PC-3 (cell line): Measurements from ENCODE around the gene CYTH4. TPM values are rescaled to one million over a fixed set of nuclear protein-coding genes. Genes with fewer than 3 reads are reported as not detected.

ENCODE experiments used
- ATAC-seq: fragments of 200-7000 bp; cut with Tn5 transposase; 2 replicates; pipeline ENCODE4 v1.9.1; 2020; ENCODE audit warnings: mild to moderate bottlenecking, moderate library complexity
- BruUV-seq: library from RNA; stranded (reverse); fragments of 400-500 nt; replicated peaks from 2 replicates; lab custom pipeline; 2021; lab: Mats Ljungman, UMichigan
- CTCF ChIA-PET: fragments of 300-600 bp; sonication (Branson Sonifier 250); formaldehyde crosslinking; loops from one replicate; lab custom pipeline; 2022; ENCODE audit warnings: antibody characterized with exemption; lab: Charles Lee
- POLR2A ChIA-PET: fragments of 300-600 bp; sonication (Branson Sonifier 250); formaldehyde crosslinking; loops from one replicate; lab custom pipeline; 2022; ENCODE audit warnings: antibody characterized with exemption; ENCODE audit not compliant: unreplicated experiment; lab: Charles Lee
- DNase-seq: peaks from one replicate; pipeline ENCODE4 v3.0.0-alpha.2; 2015
- H2AFZ ChIP-seq: fragments of 300-600 bp; sonication (generic); 2 replicates; pipeline ENCODE4 v1.6.0; 2016; ENCODE audit warnings: antibody characterized with exemption, low read length
- H3F3A ChIP-seq: fragments of 300-600 bp; sonication (generic); one replicate; pipeline ENCODE4 v1.6.0; 2017; ENCODE audit warnings: antibody characterized with exemption, low read length, control low read depth, mild to moderate bottlenecking; ENCODE audit not compliant: unreplicated experiment
- H3K27ac ChIP-seq: fragments of 300-600 bp; sonication (generic); 2 replicates; pipeline ENCODE4 v1.5.1; 2016; ENCODE audit warnings: mild to moderate bottlenecking, low read length
- H3K27me3 ChIP-seq: fragments of 300-600 bp; sonication (generic); 2 replicates; pipeline ENCODE4 v1.6.1; 2016; ENCODE audit warnings: low read length, mixed read lengths
- H3K36me3 ChIP-seq: fragments of 300-600 bp; sonication (generic); 2 replicates; pipeline ENCODE4 v1.6.1; 2016; ENCODE audit warnings: low read depth, mixed run types, low read length, mixed read lengths
- H3K4me1 ChIP-seq: fragments of 300-600 bp; sonication (generic); 2 replicates; pipeline ENCODE4 v1.5.1; 2016; ENCODE audit warnings: low read length; ENCODE audit not compliant: insufficient read depth
- H3K4me2 ChIP-seq: fragments of 300-600 bp; sonication (generic); 2 replicates; pipeline ENCODE4 v1.6.0; 2016; ENCODE audit warnings: low read length
- H3K4me3 ChIP-seq: fragments of 300-600 bp; sonication (generic); 2 replicates; pipeline ENCODE4 v1.5.1; 2016; ENCODE audit warnings: mild to moderate bottlenecking, low read length, mixed read lengths
- H3K79me2 ChIP-seq: fragments of 300-600 bp; sonication (generic); 2 replicates; pipeline ENCODE4 v1.6.1; 2017; ENCODE audit warnings: low read length, mixed read lengths
- H3K9ac ChIP-seq: fragments of 300-600 bp; sonication (generic); 2 replicates; pipeline ENCODE4 v1.6.0; 2016; ENCODE audit warnings: mild to moderate bottlenecking, low read length
- H3K9me2 ChIP-seq: fragments of 300-600 bp; sonication (generic); replicated peaks from 2 replicates; pipeline ENCODE4 v1.6.1; 2016; ENCODE audit warnings: mixed run types, low read length, mixed read lengths
- H3K9me3 ChIP-seq: fragments of 300-600 bp; sonication (generic); 2 replicates; pipeline ENCODE4 v1.6.1; 2016; ENCODE audit warnings: low read length, mixed read lengths
- H4K20me1 ChIP-seq: fragments of 300-600 bp; sonication (generic); 2 replicates; pipeline ENCODE4 v1.6.1; 2016; ENCODE audit warnings: low read length, mixed read lengths
- EZH2 ChIP-seq: fragments of 300-600 bp; sonication (generic); IDR thresholded peaks from one replicate; pipeline ENCODE4 v1.6.1; 2017; ENCODE audit warnings: antibody characterized with exemption, mild to moderate bottlenecking, low read length; ENCODE audit not compliant: unreplicated experiment
- EZH2phosphoT487 ChIP-seq: fragments of 300-600 bp; sonication (generic); IDR thresholded peaks from 2 replicates; pipeline ENCODE4 v1.6.1; 2018; ENCODE audit warnings: mild to moderate bottlenecking, antibody characterized with exemption, low read length, borderline replicate concordance
- intact Hi-C: fragments of 100-400 bp; cut with micrococcal nuclease; formaldehyde crosslinking; loops from 2 replicates; pipeline ENCODE4 v1.9.0; 2023
- total RNA-seq: library from RNA; depleted of rRNA; stranded (reverse); fragments of >200 nt; gene quantifications from 2 replicates; pipeline ENCODE4 v1.2.3, GENCODE V29; 2014
- TF ChIP-seq, protein P1 (sequence below): fragments of 300-600 bp; sonication (generic); conservative IDR thresholded peaks from 2 replicates; pipeline ENCODE4 v1.5.1; 2017; ENCODE audit warnings: antibody characterized with exemption, low read depth, mild to moderate bottlenecking, low read length

CYTH4 gene
- total RNA-seq, 1 experiment from 2014 or later: 1.9 TPM

GRCh38 chr22:37303821-37304274 lies 21.5 kb downstream of the CYTH4 start:
- Histone ChIP-seq H2AFZ (no peak overlapping the region), H3K27me3 (no peaks in the 10 kb centered on the region), H3K4me1 (peaks cover 57% of the 10 kb centered on the region), H3K36me3 (no peaks in the 10 kb centered on the region), H3F3A (no peaks in the 10 kb centered on the region), H3K27ac (peak overlapping the region; percentile 100), H3K9me3 (no peaks in the 10 kb centered on the region), H3K4me3 (no peak overlapping the region), H3K79me2 (no peaks in the 10 kb centered on the region), H3K4me2 (peak overlapping the region; percentile 48), H4K20me1 (no peaks in the 10 kb centered on the region), H3K9ac (peak overlapping the region; percentile 50), H3K9me2 (no peaks in the 10 kb centered on the region)
- ChIA-PET POLR2A (no interaction called here), CTCF (no interaction called here)
- intact Hi-C loops: no loop called here
- ATAC-seq: peak; percentile 82
- DNase-seq: peak; percentile 87
- BruUV-seq: no TSS peak
- no peak for TF ChIP-seq EZH2

GRCh38 chr22:37304595-37305343 lies 22.5 kb downstream of the CYTH4 start:
- CTCF ChIA-PET: no interaction called here
- ATAC-seq: no peak

GRCh38 chr22:37305887-37306286 lies 23.6 kb downstream of the CYTH4 start:
- H3K27me3 ChIP-seq: no peaks in the 10 kb centered on the region
- H3K4me1 ChIP-seq: peaks cover 64% of the 10 kb centered on the region
- TF ChIP-seq EZH2phosphoT487 (no peak), EZH2 (no peak)
- TF ChIP-seq, protein P1, sequence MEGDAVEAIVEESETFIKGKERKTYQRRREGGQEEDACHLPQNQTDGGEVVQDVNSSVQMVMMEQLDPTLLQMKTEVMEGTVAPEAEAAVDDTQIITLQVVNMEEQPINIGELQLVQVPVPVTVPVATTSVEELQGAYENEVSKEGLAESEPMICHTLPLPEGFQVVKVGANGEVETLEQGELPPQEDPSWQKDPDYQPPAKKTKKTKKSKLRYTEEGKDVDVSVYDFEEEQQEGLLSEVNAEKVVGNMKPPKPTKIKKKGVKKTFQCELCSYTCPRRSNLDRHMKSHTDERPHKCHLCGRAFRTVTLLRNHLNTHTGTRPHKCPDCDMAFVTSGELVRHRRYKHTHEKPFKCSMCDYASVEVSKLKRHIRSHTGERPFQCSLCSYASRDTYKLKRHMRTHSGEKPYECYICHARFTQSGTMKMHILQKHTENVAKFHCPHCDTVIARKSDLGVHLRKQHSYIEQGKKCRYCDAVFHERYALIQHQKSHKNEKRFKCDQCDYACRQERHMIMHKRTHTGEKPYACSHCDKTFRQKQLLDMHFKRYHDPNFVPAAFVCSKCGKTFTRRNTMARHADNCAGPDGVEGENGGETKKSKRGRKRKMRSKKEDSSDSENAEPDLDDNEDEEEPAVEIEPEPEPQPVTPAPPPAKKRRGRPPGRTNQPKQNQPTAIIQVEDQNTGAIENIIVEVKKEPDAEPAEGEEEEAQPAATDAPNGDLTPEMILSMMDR: no peak
- H3K4me3 ChIP-seq: no peak overlapping the region
- ChIA-PET POLR2A (no interaction called here), CTCF (no interaction called here)
- intact Hi-C loops: no loop called here
- no peaks in the 10 kb centered on the region for H3K9me3 ChIP-seq
- no peaks in the 10 kb centered on the region for H3F3A ChIP-seq
- H3K4me2 ChIP-seq: no peak overlapping the region
- no peaks in the 10 kb centered on the region for H4K20me1 ChIP-seq
- H3K27ac ChIP-seq: peak overlapping the region; percentile 100
- no TSS peak for BruUV-seq
- H2AFZ ChIP-seq: no peak overlapping the region
- no peak for DNase-seq
- H3K9me2 ChIP-seq: no peaks in the 10 kb centered on the region
- H3K9ac ChIP-seq: peak overlapping the region; percentile 89; the same call in 1 of the 2 replicates
- H3K79me2 ChIP-seq: no peaks in the 10 kb centered on the region
- no peaks in the 10 kb centered on the region for H3K36me3 ChIP-seq
- ATAC-seq: no peak

More at GRCh38 chr22:37304595-37305343, 22.5 kb downstream of the CYTH4 start:
- H3K4me2 ChIP-seq: peak overlapping the region; percentile 48
- no peak overlapping the region for H2AFZ ChIP-seq
- peak; percentile 28 for DNase-seq
- no peaks in the 10 kb centered on the region for H4K20me1 ChIP-seq
- peaks cover 62% of the 10 kb centered on the region for H3K4me1 ChIP-seq
- H3K27ac ChIP-seq: peak overlapping the region; percentile 100
- intact Hi-C loops: no loop called here
- H3K9ac ChIP-seq: peak overlapping the region; percentile 50
- no peaks in the 10 kb centered on the region for H3K36me3 ChIP-seq
- H3K4me3 ChIP-seq: no peak overlapping the region
- H3K9me3 ChIP-seq: no peaks in the 10 kb centered on the region
- H3F3A ChIP-seq: no peaks in the 10 kb centered on the region
- BruUV-seq: no TSS peak
- TF ChIP-seq, protein P1: no peak
- TF ChIP-seq EZH2phosphoT487 (no peak), EZH2 (no peak)
- no peaks in the 10 kb centered on the region for H3K79me2 ChIP-seq
- H3K9me2 ChIP-seq: no peaks in the 10 kb centered on the region
- no peaks in the 10 kb centered on the region for H3K27me3 ChIP-seq
- POLR2A ChIA-PET: no interaction called here
